Stimulated activated CD8-positive, alpha-beta memory T cell treated with anti-CD3 and anti-CD28 coated beads, Interleukin-12 subunit alpha, Interleukin-12 subunit beta, amount 100 ng/mL, for 4 hours (primary cell): ENCODE data around the gene OSBPL5.

Experiments used
- DNase-seq: peaks from one replicate; pipeline ENCODE4 v3.0.0-alpha.2; 2020; ENCODE audit warnings: low read depth

OSBPL5 gene

DNA sequence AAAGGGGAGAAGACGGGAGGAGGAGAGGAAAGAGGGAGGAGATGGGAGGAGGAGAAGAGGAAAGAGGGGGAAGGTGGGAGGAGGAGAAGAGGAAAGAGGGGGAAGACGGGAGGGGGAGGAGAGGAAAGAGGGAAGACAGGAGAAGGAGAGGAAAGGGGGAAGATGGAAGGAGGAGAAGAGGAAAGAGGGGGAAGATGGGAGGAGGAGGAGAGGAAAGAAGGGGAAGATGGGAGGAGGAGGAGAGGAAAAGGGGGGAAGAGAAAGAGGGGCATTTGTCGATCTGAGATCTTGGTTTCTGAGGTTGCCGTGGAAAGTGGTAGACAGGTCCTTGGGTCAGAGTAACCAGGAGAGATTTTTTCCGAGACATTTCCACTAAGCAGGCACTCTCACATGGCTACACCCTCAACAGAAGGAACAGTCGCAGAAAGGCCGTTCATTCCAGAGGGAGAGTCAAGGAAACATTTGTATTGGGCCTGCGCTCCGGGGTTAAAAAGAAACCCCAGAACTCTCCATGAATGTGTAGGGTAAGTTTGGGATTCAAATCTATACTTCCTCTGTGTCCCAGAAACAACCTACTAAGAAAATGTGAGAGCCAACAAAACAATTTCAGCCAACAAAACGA, 68.1 kb downstream of the OSBPL5 start:
- DNase-seq, result no peak

DNA sequence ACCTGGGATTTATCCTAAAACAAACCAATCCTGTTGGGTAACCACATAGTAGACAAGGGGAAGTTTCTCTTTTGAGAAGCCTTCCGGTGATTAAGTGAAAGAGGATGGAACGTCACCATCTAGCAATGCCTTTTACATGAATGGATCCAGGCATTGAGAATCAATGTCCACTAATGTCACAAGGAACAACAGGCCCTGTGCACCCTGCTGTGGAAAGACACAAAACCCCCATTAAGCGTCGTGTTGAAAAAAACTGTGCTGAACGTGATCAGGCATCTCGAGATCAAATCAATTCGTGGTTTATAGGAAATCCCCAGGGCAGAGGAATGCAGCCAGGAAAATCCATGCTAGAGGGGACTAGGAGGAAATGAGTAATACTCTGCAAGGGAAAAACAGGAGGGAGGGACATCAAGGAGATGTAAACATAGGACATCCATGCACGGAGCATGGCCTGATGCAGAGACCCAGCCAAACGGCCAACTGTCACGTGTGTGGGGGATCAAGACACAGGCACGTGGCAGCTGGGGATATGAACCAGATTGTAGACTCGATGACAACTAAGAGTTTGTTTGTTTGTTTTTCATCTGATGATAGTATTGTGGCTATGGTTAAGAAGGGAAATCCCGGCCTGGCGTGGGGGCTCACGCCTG, 69.3 kb downstream of the OSBPL5 start:
- DNase-seq, result no peak

DNA sequence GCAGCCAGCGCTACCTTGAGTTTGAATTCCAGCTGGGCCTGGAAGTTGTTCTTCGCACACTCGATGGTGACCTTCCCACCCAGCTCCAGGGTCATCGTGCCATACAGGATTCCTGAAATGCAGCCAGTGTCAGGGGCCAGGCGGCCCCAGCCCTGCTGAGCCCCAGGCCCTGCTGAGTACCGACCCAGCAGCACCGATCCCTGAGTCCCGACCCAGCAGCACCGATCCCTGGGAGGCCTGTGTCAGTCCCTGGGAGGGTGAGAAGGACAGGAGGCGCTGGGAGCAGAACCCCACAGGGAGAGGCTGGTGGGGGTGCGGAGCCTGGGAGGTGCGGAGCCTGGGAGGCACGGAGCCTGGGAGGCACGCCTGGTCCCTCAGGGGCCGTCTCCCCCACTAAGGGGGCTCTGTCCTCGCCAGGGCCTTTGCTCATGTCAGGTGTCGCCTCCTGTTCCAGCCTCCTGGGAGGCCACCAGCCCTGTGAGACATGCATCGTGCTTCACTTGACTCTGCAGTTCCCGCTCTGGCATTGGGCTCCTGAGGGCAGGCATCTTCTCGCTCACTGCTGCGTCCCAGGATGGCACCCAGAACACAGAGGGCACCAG, 70.8 kb downstream of the OSBPL5 start:
- no peak for DNase-seq

DNA sequence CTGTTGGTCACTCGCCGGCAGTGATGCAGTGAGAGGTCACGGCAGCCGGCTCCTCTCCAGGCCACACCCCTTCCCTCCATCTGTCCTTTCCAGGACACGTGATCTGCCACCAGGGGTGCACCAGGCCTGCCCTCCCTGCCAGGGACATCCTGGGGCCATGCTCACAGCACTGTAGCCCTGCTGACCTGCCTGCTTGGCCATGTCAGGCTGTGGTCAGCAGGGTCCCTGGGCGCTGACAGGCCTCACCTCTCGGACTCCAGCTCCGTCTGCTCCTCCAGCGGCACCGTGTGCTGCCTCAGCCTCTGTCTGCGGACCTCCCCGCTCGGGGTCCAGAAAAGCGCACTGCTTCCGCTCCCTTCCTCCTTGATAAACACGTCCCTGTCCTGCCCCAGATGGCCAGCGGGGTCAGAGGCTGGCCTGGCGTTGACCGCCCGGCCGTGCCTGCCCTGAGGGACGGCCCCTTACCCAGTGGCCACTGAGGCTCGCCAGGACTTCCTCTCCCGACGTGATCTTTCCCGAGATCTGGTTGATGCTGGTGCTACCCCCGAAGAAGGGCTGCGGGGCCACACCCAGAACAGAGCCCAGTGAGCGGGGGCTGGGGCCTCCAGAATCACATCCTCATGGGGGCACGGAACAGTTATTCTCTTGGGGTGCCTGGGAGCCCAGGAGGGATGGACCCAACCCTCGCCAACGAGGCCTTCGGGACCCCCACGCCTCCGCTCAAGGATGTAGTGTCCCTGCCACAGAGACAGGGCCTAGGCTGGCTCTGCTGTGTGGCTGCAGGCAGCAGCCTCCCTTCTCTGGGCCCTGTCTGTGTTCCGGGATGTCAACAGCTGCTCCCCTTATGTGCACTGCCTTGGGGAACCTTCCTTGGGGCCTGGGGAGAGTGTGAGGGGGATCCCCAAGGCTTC, 71.6 kb downstream of the OSBPL5 start:
- no peak for DNase-seq

DNA sequence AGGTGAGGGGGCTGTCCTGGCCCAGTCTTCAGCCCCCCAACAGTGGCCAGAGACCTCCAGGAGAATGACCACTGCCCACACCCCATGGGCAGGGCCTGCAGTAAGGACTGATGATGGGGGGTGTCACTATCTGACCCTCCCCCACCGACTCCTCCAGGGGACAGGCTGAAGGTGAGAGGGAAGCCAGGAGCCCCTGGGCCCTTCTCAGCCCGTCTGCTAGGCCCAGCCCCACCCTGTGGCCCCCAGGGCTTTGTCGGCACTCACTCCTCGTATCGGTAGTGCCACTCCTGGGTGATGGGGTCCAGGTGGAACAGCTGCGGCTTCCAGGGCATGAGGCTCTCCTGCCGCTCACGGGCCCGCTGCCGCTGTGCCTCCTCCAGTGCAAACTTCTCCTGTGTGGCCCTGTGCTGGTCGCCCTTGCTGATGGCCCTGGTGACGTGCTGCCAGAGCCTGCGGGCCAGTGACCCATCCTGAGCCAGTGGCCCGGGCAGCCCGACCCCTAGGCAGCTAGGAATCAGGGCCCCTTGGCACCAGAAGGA, 72.4 kb downstream of the OSBPL5 start:
- no peak for DNase-seq

DNA sequence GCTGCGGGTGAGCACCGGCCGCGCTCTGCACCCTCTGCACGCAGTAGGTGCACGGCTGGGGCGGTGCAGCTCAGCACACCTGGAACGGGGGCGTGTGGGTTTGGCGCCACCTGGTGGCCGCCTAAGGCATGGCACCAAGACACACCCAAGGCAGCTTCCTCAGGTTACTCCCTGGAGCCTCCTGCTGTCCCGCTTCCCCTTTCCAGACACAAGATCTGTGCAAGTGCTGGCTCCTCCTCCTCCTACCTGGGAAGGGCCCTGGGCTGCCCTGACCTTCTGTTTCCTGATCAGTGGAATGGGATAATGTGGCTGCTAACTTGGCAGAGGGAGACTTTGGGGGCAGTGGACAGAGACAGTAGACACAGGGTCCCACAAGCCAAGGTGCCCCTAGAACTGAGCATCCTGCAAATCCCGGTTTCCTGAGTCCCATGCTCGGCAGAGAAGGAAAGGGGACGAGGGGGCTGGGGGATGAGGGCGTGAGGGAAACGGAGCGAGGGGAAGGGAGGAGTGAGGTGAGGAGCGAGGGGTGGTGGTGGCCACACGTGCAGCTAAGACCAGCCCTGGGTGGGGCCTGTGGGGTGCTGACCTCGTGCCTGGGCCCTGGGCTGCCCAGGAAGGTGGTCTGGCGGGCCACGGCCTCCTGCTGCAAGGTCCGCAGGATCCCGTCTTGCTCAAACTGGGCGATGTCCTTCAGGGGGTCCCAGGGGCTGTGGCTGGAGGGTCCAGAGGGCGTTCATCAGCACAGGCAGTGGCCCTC, 73.1 kb downstream of the OSBPL5 start:
- peak; percentile 53 for DNase-seq

DNA sequence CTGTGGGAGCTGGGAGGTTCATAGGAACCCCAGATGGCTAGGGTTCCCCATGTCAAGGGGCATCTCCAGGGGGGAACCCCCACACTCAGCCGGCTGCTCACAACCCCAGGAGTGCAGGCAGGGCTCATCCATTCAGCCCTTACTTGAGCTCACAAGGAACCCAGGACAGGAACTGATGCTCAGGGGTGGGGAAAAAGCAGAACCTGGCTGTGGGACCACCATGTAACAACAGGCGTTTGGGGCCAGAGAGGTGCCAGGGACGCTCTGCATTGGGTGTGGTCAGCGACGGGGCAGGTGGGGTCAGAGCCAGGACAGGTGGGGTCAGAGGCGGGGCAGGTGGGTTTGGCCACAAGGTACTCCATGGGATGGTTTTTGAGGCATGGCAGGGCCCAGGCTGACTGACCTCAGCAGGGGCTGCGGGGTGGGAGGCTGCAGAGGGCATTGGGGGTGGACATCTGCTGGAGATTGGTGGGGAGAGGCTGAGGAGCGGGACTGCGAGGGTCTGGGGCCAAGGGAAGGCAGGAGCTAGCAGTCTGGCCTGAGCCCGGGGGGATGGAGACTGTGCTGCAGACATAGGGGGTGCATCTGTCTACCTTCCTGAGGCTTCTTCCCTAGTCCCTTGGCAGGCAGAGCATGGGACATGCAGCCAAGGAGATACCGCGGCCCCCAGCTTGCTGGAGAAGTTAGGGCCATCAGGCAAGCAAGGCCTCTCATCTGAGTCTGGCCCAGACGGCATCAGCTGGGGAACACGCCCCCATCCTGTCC, 73.8 kb downstream of the OSBPL5 start:
- DNase-seq, result no peak

DNA sequence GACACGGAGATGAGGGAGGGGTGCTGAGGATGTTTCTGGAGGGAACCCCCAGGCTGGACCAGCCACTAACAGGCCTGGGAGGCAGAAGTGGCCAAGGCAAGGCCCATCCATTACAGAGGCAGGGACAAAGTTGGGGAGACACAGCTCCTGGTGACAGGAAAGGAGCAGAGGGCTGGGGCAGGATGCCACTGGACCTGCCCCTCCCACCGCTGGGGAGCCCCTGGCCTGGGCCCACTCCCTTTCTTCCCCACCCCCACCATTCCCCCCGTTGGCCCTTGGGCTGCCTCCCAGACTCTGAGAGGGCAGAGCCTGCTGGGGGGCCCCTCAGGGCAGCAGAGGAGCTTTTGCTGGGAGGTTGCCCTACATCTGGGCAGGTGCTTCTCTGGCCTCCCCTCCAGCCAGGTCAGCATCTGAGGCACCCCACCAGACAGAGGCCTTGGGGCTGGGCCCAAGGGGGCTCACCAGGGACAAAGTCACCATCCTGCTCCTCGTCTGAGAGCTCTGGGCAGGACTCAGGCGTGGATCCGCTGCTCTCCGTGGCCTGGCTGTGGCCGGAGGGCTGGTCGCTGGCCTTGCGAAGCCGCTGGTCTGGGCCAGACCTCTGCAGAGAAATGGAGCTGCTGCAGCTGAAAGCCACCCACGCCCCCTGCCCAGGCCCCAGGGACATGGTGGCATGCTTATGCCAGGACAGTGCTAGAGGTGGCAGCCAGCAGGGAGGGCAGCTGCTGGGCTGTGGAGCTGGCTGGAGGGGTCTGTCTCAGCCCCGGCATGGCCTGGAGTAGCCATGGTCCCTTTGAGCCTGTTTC, 74.8 kb downstream of the OSBPL5 start:
- no peak for DNase-seq

DNA sequence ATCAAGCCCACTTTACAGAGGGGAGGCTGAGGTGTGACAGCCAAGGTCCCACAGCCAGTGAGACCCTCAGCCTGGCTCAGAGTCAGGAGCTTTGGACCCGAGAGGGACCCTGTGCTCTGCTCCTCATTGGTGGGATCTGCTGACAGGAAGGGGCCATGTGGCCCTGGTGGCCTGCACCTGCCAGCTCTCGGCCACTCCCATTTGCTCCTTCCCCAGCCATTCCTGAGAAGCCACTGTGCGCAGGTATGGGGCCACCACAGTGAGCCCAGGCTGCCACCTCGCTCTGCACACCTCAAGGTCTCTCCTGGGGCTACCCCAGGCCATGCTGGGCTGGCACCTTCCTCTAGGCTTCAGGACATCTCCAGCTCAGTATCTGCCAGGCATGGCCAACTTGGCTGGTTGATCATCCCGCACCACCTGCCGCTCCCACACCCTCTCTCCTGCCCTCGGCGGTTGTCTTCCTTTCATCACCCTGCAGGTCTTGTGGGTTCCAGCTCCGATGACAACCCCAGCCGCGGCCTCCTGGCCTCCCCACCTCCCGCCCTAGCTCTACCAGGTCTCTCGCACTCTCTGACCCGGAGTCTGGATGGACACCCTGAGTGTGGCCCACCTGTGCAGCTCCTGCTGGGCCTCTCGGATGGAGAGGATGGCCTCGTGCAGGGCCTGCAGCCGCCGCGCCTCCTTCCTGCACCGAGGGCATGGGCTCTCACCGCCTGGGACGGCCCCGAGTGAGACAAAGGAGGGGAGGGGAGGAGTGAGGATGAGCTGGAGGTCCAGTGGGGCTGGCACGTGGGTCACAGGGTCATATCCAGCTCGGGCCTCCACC, 75.7 kb downstream of the OSBPL5 start:
- DNase-seq, result no peak

DNA sequence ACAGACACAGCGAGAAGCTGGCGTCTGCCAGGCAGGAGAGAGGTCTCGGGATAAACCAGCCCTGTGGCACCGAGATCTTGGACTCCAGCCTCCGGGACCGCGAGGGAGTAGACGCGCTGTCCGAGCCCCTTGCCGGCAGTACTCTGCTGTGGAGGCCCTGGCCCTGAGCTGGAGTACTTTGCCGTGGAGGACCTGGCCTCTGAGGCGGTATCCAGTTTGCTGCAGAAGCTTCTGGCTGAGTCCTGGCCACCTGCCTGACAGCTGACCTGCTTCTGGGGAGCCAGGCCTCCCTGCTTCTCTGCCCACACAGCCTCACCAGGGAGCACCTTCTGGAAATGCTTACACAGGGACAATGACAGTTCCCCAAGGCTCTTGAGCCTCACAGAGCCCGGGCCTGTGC, 76.3 kb downstream of the OSBPL5 start:
- DNase-seq, result no peak

DNA sequence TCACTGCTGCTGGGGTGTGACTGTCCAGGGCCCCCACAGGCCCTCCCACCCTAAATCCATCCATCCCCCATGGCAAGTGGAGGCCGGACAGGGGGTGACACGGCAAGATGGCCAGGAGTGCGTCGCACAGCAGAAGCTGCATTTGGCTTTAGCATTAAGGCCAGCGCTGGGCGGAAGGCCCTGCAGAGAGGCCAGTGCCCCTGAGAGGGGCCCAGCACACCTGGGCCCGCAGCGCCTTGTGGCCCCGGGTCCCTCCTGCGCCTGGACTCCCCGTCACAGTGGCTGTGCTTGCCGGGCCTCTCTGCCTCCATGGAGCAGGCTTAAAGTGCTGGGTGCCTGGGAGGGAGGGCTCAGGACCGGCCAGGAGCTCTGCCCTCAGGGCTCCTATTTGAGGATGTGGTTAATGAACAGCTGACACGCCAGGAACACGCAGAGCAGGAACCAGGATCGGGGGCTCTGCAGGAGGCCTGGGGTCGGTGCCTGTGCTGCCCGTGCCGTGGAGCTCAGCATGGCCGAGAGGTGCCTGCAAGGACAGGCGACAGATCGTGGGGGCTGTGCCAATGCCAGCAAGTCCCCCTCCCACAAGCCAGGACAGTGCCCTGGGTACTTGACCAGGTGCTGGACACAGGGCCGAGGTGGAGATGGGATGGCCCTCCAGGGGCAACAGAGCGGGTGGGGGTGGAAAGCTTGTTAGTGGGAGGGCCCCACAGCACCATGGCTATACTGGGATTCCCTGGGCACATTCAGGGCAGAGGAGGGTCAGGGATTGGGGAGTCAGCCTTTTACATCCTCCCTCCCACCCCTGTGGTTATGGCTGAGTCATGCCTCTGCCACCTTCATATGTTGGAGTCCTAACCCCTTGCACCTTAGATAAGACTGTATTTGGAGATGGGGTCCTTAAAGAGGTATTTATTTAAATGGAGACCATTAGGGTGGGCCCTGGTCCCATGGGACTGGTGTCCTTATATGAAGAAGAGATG, 77.0 kb downstream of the OSBPL5 start:
- DNase-seq, result no peak

DNA sequence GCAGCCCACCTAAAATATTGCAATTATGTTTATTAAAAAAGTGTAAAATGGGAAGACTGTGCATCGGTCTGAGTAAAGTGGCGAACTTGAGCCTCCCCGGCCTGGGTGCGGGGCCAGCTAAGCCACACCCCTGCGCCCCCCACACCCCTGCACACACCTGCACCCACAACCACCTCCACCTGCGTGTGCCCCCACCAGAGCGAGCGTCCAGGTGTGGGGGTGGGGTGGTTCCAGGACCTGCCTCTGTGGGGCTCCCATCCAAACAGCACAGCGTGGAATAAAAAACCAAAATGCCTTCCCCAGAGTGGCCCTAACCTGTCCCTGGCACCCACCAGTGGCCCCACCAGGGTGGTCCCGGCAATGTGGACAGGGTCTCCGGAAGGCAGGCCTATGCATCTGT, 77.7 kb downstream of the OSBPL5 start:
- no peak for DNase-seq

DNA sequence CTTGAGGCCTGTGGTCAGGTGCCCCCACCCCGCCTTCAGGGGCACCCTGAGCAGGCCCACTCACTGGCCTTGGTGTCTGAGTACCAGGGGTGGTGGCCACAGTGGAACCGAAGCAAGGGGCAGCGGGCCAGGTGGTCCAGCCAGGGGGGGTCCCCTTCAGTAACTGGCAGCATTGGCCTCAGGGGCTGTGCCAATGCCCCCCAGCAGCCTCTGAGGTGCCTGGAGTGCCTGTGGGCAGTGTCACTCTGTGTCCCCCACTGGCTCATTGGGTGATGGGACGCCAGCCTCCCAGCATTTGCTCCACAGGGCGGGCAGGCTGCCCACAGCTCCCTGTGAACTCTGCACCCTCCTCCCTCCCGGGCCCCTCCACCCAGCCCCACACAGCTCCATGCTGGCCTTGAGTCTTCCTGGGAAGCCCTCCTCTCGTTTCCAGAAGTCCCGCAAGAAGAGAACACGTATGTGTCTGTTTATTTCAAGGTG, 78.4 kb downstream of the OSBPL5 start:
- DNase-seq, result no peak

DNA sequence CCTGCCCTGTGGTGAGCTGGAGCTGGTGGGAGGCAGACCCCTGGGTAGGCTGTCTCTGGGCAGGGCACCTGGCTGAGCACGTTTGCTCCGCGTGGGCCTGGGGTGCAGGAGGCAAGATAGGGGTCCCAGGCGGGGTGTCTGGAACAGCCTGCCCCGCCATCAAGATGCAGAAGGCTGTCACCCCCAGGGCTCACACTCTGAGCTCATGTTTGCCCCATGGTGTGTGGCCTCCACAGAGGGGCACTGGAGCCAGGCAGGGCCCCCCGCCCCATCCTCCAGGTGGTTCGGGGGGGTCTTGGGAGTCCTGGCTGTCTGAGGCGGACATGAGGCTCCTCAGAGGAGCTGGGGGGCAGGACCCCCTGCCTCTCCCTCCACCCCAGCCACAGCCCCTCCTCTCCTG, 79.0 kb downstream of the OSBPL5 start:
- no peak for DNase-seq

DNA sequence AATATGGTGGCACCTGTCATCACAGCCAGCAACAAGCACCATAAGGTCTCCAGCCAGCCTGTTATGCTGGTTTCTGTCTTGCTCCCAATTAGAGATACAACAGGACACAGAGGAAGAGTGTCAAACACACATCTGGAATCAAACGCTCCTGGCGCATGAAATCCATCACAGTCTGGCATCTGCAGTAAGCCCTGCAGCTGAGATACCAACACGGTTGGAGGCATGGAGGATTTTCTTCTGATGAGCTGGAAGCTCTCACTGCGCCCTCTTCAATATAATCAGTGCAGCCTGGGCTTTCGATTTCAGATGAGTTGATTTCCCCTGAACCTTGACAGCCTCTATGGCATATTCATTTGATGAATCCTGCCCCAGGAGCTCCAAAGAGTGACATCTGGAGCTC, 80.1 kb downstream of the OSBPL5 start:
- DNase-seq, result no peak

DNA sequence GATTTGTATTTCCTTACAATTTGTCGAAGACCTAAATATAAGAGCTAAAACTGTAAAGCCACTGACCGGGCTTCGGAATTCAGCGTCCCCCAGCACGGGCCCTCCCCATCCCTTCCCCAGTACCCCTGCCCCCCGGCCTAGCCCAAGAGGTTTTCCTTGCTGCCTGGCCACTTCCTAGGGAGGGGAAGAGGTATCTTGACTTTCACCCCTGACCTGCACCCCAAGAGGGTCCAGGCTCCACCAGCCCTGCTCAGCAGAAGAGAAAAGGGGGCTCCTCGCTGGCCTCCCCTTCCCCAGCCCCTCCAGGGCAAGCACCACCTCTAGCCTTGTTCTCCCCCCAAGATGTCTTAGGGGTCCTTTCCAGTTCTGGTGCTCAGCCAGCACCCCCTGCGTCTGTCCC, 81.8 kb downstream of the OSBPL5 start:
- no peak for DNase-seq

DNA sequence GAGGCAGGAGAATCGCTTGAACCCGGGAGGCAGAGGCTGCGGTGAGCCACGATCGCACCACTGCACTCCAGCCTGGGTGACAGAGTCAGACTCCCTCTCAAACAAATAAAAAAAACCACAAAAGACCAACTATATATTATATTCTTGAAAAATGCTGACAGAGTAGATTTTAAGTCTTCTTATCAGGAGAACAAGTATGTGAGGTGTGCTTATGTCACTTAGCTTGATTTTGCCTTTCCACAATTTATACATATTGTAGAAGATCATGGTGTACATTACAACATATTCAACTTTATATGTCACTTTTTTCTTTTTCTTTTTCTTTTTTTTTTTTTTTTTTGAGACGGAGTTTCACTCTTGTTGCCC, 83.7 kb downstream of the OSBPL5 start:
- no peak for DNase-seq
